Adipose tissue (tissue), 3 donors: Measurements from ENCODE around the gene PAQR5. TPM values are rescaled to one million over a fixed set of nuclear protein-coding genes. Genes with fewer than 3 reads are reported as not detected.

Experiments
- polyA plus RNA-seq, 3 donors: library from polyadenylated mRNA; stranded (reverse); fragments of 200-250 nt; gene quantifications; one replicate each; pipeline ENCODE4 v1.2.3, GENCODE V29; 2013
- donor health status: healthy with polysubstance abuse.
- donor health status: Bipolar disorder and iron deficiency.
- donor health status: healthy.

The PAQR5 gene
- polyA plus RNA-seq, 3 donors = 0.11 to 2.5 (median 0.43) TPM

Other genes starting within 250 kb of the PAQR5 start
- 10 to 100 TPM in 1 of 3 donors, 1 to 10 TPM in 2; 5.1 to 13.2 (median 6.7) TPM for gene GLCE, start 138.3 kb upstream of the PAQR5 start, polyA plus RNA-seq
- gene KIF23, start 115.4 kb downstream of the PAQR5 start, polyA plus RNA-seq = 1 to 10 TPM in 1 of 3 donors, under 1 TPM in 2; 0.35 to 1.5 (median 0.61) TPM
- gene RPLP1, start 153.9 kb downstream of the PAQR5 start, polyA plus RNA-seq = 1,000 to 10,000 TPM in 2 of 3 donors, 100 to 1,000 TPM in 1; 831 to 2,011 (median 1,693) TPM